Activated gamma-delta T cell (primary cell): ENCODE measurements around the gene FAM78B.

Experiments used
- DNase-seq: peaks from one replicate; lab custom pipeline; 2025; lab: John Stamatoyannopoulos, UW
- total RNA-seq, 2 donors: gene quantifications; one replicate each; lab custom pipeline; 2026; lab: John Stamatoyannopoulos, UW

Gene FAM78B
- total RNA-seq: 0.09 to 0.15 reads per million in 2 donors

- no peak for DNase-seq
Observed at GRCh38 chr1:166166698-166167571, at the start of gene FAM78B. FAM78B (minus strand) TSS chr1:166167001; CDS start chr1:166166248, 753 bp downstream.

GRCh38 chr1:166202546-166202945 is 35.7 kb upstream of the FAM78B start:
- no peak for DNase-seq

GRCh38 chr1:166200743-166201142 is 33.9 kb upstream of the FAM78B start:
- DNase-seq: no peak

- DNase-seq: no peak
Observed at GRCh38 chr1:166197597-166197996, 30.8 kb upstream of the FAM78B start.

GRCh38 chr1:166197141-166197540 is 30.3 kb upstream of the FAM78B start:
- no peak for DNase-seq

GRCh38 chr1:166193057-166193698 is 26.4 kb upstream of the FAM78B start:
- no peak for DNase-seq

- DNase-seq: no peak
Observed at GRCh38 chr1:166190400-166190799, 23.6 kb upstream of the FAM78B start.

- DNase-seq: no peak
Observed at GRCh38 chr1:166189126-166189525, 22.3 kb upstream of the FAM78B start.

GRCh38 chr1:166185526-166185925 is 18.7 kb upstream of the FAM78B start:
- no peak for DNase-seq

GRCh38 chr1:166184897-166185296 is 18.1 kb upstream of the FAM78B start:
- no peak for DNase-seq

- DNase-seq: no peak
Observed at GRCh38 chr1:166184012-166184411, 17.2 kb upstream of the FAM78B start.

GRCh38 chr1:166182281-166182680 is 15.5 kb upstream of the FAM78B start:
- no peak for DNase-seq

- no peak for DNase-seq
Observed at GRCh38 chr1:166176416-166176815, 9.6 kb upstream of the FAM78B start.

GRCh38 chr1:166175032-166175431 is 8.2 kb upstream of the FAM78B start:
- no peak for DNase-seq

GRCh38 chr1:166174108-166174507 is 7.3 kb upstream of the FAM78B start:
- no peak for DNase-seq

- no peak for DNase-seq
Observed at GRCh38 chr1:166172106-166172505, 5.3 kb upstream of the FAM78B start.

- DNase-seq: no peak
Observed at GRCh38 chr1:166170726-166171125, 3.9 kb upstream of the FAM78B start.

- DNase-seq: no peak
Observed at GRCh38 chr1:166170075-166170474, 3.3 kb upstream of the FAM78B start.

GRCh38 chr1:166169182-166169581 is 2.4 kb upstream of the FAM78B start:
- no peak for DNase-seq

- DNase-seq: no peak
Observed at GRCh38 chr1:166167572-166167925, 748 bp upstream of the FAM78B start.

GRCh38 chr1:166166329-166166697 is 488 bp downstream of the FAM78B start:
- no peak for DNase-seq

GRCh38 chr1:166165661-166166328 is 1.0 kb downstream of the FAM78B start:
- DNase-seq: no peak
